Loucy (cell line): ENCODE data around the gene CLK2.

ENCODE experiments used
- H2AFZ ChIP-seq: fragments of 200-600 bp; sonication (generic); 2 replicates; pipeline ENCODE4 v1.6.0; 2016; ENCODE audit warnings: antibody characterized with exemption, mild to moderate bottlenecking, low read length, moderate library complexity
- H3F3A ChIP-seq: fragments of 200-600 bp; 2 replicates; pipeline ENCODE4 v1.6.0; 2016; ENCODE audit warnings: antibody characterized with exemption, low read depth, mild to moderate bottlenecking
- H3K27me3 ChIP-seq: fragments of 200-600 bp; sonication (generic); 2 replicates; pipeline ENCODE4 v1.6.1; 2014; ENCODE audit warnings: low read length, mild to moderate bottlenecking; ENCODE audit not compliant: insufficient read depth, poor library complexity, severe bottlenecking
- H3K36me3 ChIP-seq: fragments of 200-600 bp; sonication (generic); 2 replicates; pipeline ENCODE4 v1.6.1; 2016; ENCODE audit warnings: low read length; ENCODE audit not compliant: insufficient read depth
- H3K4me1 ChIP-seq: fragments of 200-600 bp; sonication (generic); 2 replicates; pipeline ENCODE4 v1.5.1; 2014; ENCODE audit warnings: low read length, mild to moderate bottlenecking; ENCODE audit not compliant: insufficient read depth, poor library complexity, severe bottlenecking
- H3K4me2 ChIP-seq: fragments of 200-600 bp; sonication (generic); 2 replicates; pipeline ENCODE4 v1.6.0; 2014; ENCODE audit warnings: antibody characterized with exemption, low read length, low read depth, mild to moderate bottlenecking; ENCODE audit not compliant: poor library complexity, severe bottlenecking
- H3K4me3 ChIP-seq: fragments of 200-600 bp; sonication (generic); 2 replicates; pipeline ENCODE4 v1.5.1; 2014; ENCODE audit warnings: low read length, mild to moderate bottlenecking, mixed read lengths; ENCODE audit not compliant: poor library complexity, severe bottlenecking
- H3K79me2 ChIP-seq: fragments of 200-600 bp; sonication (generic); 2 replicates; pipeline ENCODE4 v1.6.1; 2014; ENCODE audit warnings: low read length; ENCODE audit not compliant: insufficient read depth
- H3K9ac ChIP-seq: fragments of 200-600 bp; sonication (generic); 2 replicates; pipeline ENCODE4 v1.6.0; 2014; ENCODE audit warnings: mild to moderate bottlenecking, low read depth, low read length, moderate library complexity; ENCODE audit not compliant: poor library complexity, severe bottlenecking
- H3K9me2 ChIP-seq: fragments of 200-600 bp; sonication (generic); replicated peaks from 2 replicates; pipeline ENCODE4 v1.6.1; 2016; ENCODE audit warnings: low read depth, low read length, mixed read lengths
- H3K9me3 ChIP-seq: fragments of 200-600 bp; sonication (generic); 2 replicates; pipeline ENCODE4 v1.6.1; 2014; ENCODE audit warnings: mild to moderate bottlenecking, antibody characterized with exemption, low read length, low read depth; ENCODE audit not compliant: insufficient read depth
- H4K20me1 ChIP-seq: fragments of 200-600 bp; sonication (generic); 2 replicates; pipeline ENCODE4 v1.6.0; 2014; ENCODE audit warnings: antibody characterized with exemption, low read length, mild to moderate bottlenecking; ENCODE audit not compliant: insufficient read depth, poor library complexity, severe bottlenecking
- EZH2phosphoT487 ChIP-seq: fragments of 200-600 bp; IDR thresholded peaks from 2 replicates; pipeline ENCODE4 v1.6.1; 2018; ENCODE audit warnings: antibody characterized with exemption, mild to moderate bottlenecking, moderate library complexity, borderline replicate concordance
- TF ChIP-seq, protein P1 (sequence below): fragments of 200-600 bp; sonication (generic); conservative IDR thresholded peaks from 2 replicates; pipeline ENCODE4 v1.5.1; 2014; ENCODE audit warnings: mild to moderate bottlenecking, antibody characterized with exemption, low read length

CLK2 gene

GRCh38 chr1:155244368-155245162 is 28.7 kb downstream of the CLK2 start:
- H3K4me2 ChIP-seq = peak overlapping the region; percentile 90
- H3K9ac ChIP-seq = peak overlapping the region; percentile 92
- no peaks in the 10 kb centered on the region for H3K27me3 ChIP-seq
- no peaks in the 10 kb centered on the region for H3K9me2 ChIP-seq
- H3F3A ChIP-seq = 0 out of 2 replicates have a peak, but pooled peaks cover 4% of the 10 kb centered on the region
- H3K36me3 ChIP-seq = no peaks in the 10 kb centered on the region
- H2AFZ ChIP-seq = peak overlapping the region; percentile 94
- peaks cover 24% of the 10 kb centered on the region for H3K79me2 ChIP-seq
- no peaks in the 10 kb centered on the region for H4K20me1 ChIP-seq
- H3K4me1 ChIP-seq = peaks cover 29% of the 10 kb centered on the region
- no peak for TF ChIP-seq EZH2phosphoT487
- TF ChIP-seq, protein P1, sequence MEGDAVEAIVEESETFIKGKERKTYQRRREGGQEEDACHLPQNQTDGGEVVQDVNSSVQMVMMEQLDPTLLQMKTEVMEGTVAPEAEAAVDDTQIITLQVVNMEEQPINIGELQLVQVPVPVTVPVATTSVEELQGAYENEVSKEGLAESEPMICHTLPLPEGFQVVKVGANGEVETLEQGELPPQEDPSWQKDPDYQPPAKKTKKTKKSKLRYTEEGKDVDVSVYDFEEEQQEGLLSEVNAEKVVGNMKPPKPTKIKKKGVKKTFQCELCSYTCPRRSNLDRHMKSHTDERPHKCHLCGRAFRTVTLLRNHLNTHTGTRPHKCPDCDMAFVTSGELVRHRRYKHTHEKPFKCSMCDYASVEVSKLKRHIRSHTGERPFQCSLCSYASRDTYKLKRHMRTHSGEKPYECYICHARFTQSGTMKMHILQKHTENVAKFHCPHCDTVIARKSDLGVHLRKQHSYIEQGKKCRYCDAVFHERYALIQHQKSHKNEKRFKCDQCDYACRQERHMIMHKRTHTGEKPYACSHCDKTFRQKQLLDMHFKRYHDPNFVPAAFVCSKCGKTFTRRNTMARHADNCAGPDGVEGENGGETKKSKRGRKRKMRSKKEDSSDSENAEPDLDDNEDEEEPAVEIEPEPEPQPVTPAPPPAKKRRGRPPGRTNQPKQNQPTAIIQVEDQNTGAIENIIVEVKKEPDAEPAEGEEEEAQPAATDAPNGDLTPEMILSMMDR = peak; percentile 43
- peak overlapping the region; percentile 82 for H3K4me3 ChIP-seq
- H3K9me3 ChIP-seq = no peaks in the 10 kb centered on the region

GRCh38 chr1:155242805-155243358 is 30.4 kb downstream of the CLK2 start:
- Histone ChIP-seq H3K27me3 (no peaks in the 10 kb centered on the region), H3K9ac (peak overlapping the region; percentile 92), H3K4me1 (peaks cover 29% of the 10 kb centered on the region), H3K9me2 (no peaks in the 10 kb centered on the region), H2AFZ (no peak overlapping the region), H3K4me2 (peak overlapping the region; percentile 90), H3K36me3 (no peaks in the 10 kb centered on the region), H3F3A (0 out of 2 replicates have a peak, but pooled peaks cover 4% of the 10 kb centered on the region), H3K79me2 (peaks cover 24% of the 10 kb centered on the region), H3K4me3 (peak overlapping the region; percentile 82), H4K20me1 (no peaks in the 10 kb centered on the region), H3K9me3 (no peaks in the 10 kb centered on the region)
- no peak for TF ChIP-seq EZH2phosphoT487
- TF ChIP-seq, protein P1 = no peak

- Histone ChIP-seq H3K9ac (peak overlapping the region; percentile 29), H3K79me2 (peaks cover 24% of the 10 kb centered on the region), H3K9me3 (no peaks in the 10 kb centered on the region), H3K4me3 (peak overlapping the region; percentile 76), H2AFZ (no peak overlapping the region), H3K4me2 (peak overlapping the region; percentile 90), H3K9me2 (no peaks in the 10 kb centered on the region), H3K36me3 (no peaks in the 10 kb centered on the region), H3K4me1 (peaks cover 29% of the 10 kb centered on the region), H3F3A (0 out of 2 replicates have a peak, but pooled peaks cover 4% of the 10 kb centered on the region), H4K20me1 (no peaks in the 10 kb centered on the region), H3K27me3 (no peaks in the 10 kb centered on the region)
- no peak for TF ChIP-seq EZH2phosphoT487
- TF ChIP-seq, protein P1 = no peak
Measured at GRCh38 chr1:155241841-155242264, 31.5 kb downstream of the CLK2 start.
